HG03060 (cell line): ENCODE results near the gene CDA.

Experiments
- ATAC-seq: cut with Tn5 transposase; IDR thresholded peaks from one replicate; pipeline ENCODE4 v1.9.1; 2021; ENCODE audit warnings: low read depth, moderate number of reproducible peaks; ENCODE audit not compliant: unreplicated experiment

The CDA gene

GRCh38 chr1:20588634-20589225, at the start of gene CDA:
TSS of gene CDA (plus strand) at chr1:20589097. CDS start at chr1:20589130, 33 bp downstream.
- ATAC-seq, result no peak

GRCh38 chr1:20540281-20540680, 48.6 kb upstream of the CDA start:
- ATAC-seq, result no peak

- no peak for ATAC-seq
Observed at GRCh38 chr1:20546637-20547036, 42.3 kb upstream of the CDA start.

GRCh38 chr1:20551161-20551560, 37.7 kb upstream of the CDA start:
- ATAC-seq, result no peak

GRCh38 chr1:20551945-20552727, 36.8 kb upstream of the CDA start, which contains the start of gene FAM43B:
TSS of gene FAM43B (plus strand) at chr1:20552573. CDS start at chr1:20552974, 401 bp downstream.
- no peak for ATAC-seq

GRCh38 chr1:20552728-20553445, 36.0 kb upstream of the CDA start:
- ATAC-seq, result no peak

GRCh38 chr1:20555025-20555757, 33.7 kb upstream of the CDA start:
- ATAC-seq, result no peak

GRCh38 chr1:20555758-20556120, 33.2 kb upstream of the CDA start:
- ATAC-seq, result no peak

GRCh38 chr1:20558191-20558590, 30.7 kb upstream of the CDA start:
- ATAC-seq, result no peak

GRCh38 chr1:20560966-20561365, 27.9 kb upstream of the CDA start:
- ATAC-seq, result no peak

- ATAC-seq, result no peak
Observed at GRCh38 chr1:20565234-20565633, 23.7 kb upstream of the CDA start.

GRCh38 chr1:20569523-20570098, 19.3 kb upstream of the CDA start:
- ATAC-seq, result no peak

- ATAC-seq, result no peak
Observed at GRCh38 chr1:20571427-20571826, 17.5 kb upstream of the CDA start.

- ATAC-seq, result no peak
Observed at GRCh38 chr1:20573987-20574386, 14.9 kb upstream of the CDA start.

- no peak for ATAC-seq
Observed at GRCh38 chr1:20574686-20575540, 14.0 kb upstream of the CDA start.

GRCh38 chr1:20575541-20576336, 13.2 kb upstream of the CDA start:
- no peak for ATAC-seq

GRCh38 chr1:20578062-20578461, 10.8 kb upstream of the CDA start:
- ATAC-seq, result no peak

- no peak for ATAC-seq
Observed at GRCh38 chr1:20578721-20579395, 10.0 kb upstream of the CDA start.
